Thyroid gland (tissue), 4 donors: ENCODE results near the gene EID1. TPM values are rescaled to one million over a fixed set of nuclear protein-coding genes. Genes with fewer than 3 reads are reported as not detected.
"Not testable (repeated sequence)": the region's sequence is repeated elsewhere in the genome, so short reads cannot be mapped to it uniquely, and the experiment has no call there.

Experiments used
- DNase-seq, 2 donors: peaks; one replicate each; pipeline ENCODE4 v3.0.0-alpha.2; 2019
- H3K27ac ChIP-seq, 3 donors: fragments of 200-600 bp; sonication (generic); 1 replicate in 2 of 3; 2 replicates in 1 of 3; pipeline ENCODE4 v1.5.1; 2016 to 2019; ENCODE audit warnings: mild to moderate bottlenecking in 1 of 3, moderate library complexity in 1 of 3
- H3K27me3 ChIP-seq: fragments of 200-600 bp; sonication (generic); one replicate; pipeline ENCODE4 v1.5.1; 2019
- H3K36me3 ChIP-seq, 2 donors: fragments of 200-600 bp; sonication (generic); one replicate each; pipeline ENCODE4 v1.5.1; 2016 to 2019
- H3K4me1 ChIP-seq, 2 donors: fragments of 200-600 bp; sonication (generic); one replicate each; pipeline ENCODE4 v1.5.1; 2017 to 2019
- H3K4me3 ChIP-seq, 3 donors: fragments of 200-600 bp; sonication (generic); replicated peaks in 1 of 3; 1 replicate in 2 of 3; 2 replicates in 1 of 3; pipeline ENCODE4 v1.5.1; 2016; ENCODE audit warnings: mild to moderate bottlenecking in 1 of 3
- H3K9me3 ChIP-seq: fragments of 200-600 bp; sonication (generic); one replicate; pipeline ENCODE4 v1.5.1; 2017
- CTCF ChIP-seq, 6 experiments: fragments of 200-600 bp in 3 of 6; fragments of 450-650 bp in 3 of 6; sonication (generic) in 3 of 6; IDR thresholded peaks; one replicate each; pipeline ENCODE4 v1.5.1; 2016 to 2019; ENCODE audit warnings: antibody characterized with exemption in 6 of 6, mild to moderate bottlenecking in 2 of 6, inconsistent platforms in 1 of 6, moderate library complexity in 1 of 6
- POLR2A ChIP-seq, 2 donors: fragments of 450-650 bp; IDR thresholded peaks; one replicate each; pipeline ENCODE4 v1.6.1; 2017; ENCODE audit warnings: antibody characterized with exemption in 2 of 2, mild to moderate bottlenecking in 2 of 2, moderate library complexity in 1 of 2
- WGBS, 2 donors: methylation state at CpG; one replicate each; pipeline ENCODE4 v1.1.5; 2017; 5-methylcytosine and 5-hydroxymethylcytosine counted together
- intact Hi-C: fragments of 100-400 bp; cut with DNase I; formaldehyde crosslinking; loops from one replicate; pipeline ENCODE4 v1.15.1; 2023
- total RNA-seq, 4 donors: library from RNA; depleted of rRNA; stranded (reverse); fragments of >200 nt; gene quantifications; one replicate each; pipeline ENCODE4 v1.2.3, GENCODE V29; 2016

The EID1 gene
- total RNA-seq, 4 donors from 2014 or later: 213 to 305 (median 273) TPM

- Histone ChIP-seq H3K9me3 (no peaks in the 10 kb centered on the region), H3K4me3 (no peak overlapping the region), H3K27me3 (no peaks in the 10 kb centered on the region), H3K4me1 (no peaks in the 10 kb centered on the region), H3K27ac (no peak overlapping the region), H3K36me3 (no peaks in the 10 kb centered on the region)
- DNase-seq: no peak
- intact Hi-C loops: no loop called here
- 95 to 99% methylated on average over 4 of the region's 4 CpGs for WGBS, 2 donors
- TF ChIP-seq POLR2A (IDR thresholded peaks at IDR 0.05) (no peak), CTCF (IDR thresholded peaks at IDR 0.05) (no peak)
Observed at GRCh38 chr15:48904758-48905157, 26.8 kb downstream of the EID1 start.

GRCh38 chr15:48905216-48905615 is 27.3 kb downstream of the EID1 start:
- DNase-seq: no peak
- TF ChIP-seq POLR2A (IDR thresholded peaks at IDR 0.05) (no peak), CTCF (IDR thresholded peaks at IDR 0.05) (no peak)
- Histone ChIP-seq H3K4me1 (no peaks in the 10 kb centered on the region), H3K9me3 (no peaks in the 10 kb centered on the region), H3K36me3 (no peaks in the 10 kb centered on the region), H3K27ac (no peak overlapping the region), H3K27me3 (no peaks in the 10 kb centered on the region), H3K4me3 (no peak overlapping the region)
- intact Hi-C loops: no loop called here

GRCh38 chr15:48905847-48906246 is 27.9 kb downstream of the EID1 start:
- TF ChIP-seq POLR2A (IDR thresholded peaks at IDR 0.05) (no peak), CTCF (IDR thresholded peaks at IDR 0.05) (no peak)
- Histone ChIP-seq H3K27me3 (no peaks in the 10 kb centered on the region), H3K9me3 (no peaks in the 10 kb centered on the region), H3K4me1 (no peaks in the 10 kb centered on the region), H3K36me3 (no peaks in the 10 kb centered on the region), H3K27ac (no peak overlapping the region), H3K4me3 (no peak overlapping the region)
- intact Hi-C loops: no loop called here
- 74 to 88% methylated on average over 1 of the region's 1 CpG for WGBS, 2 donors
- DNase-seq: no peak

GRCh38 chr15:48909313-48909712 is 31.4 kb downstream of the EID1 start:
- intact Hi-C loops, H3K27ac ChIP-seq, H3K4me1 ChIP-seq, DNase-seq, H3K9me3 ChIP-seq, H3K36me3 ChIP-seq, H3K4me3 ChIP-seq, H3K27me3 ChIP-seq: not testable (repeated sequence)
- 76 to 85% methylated on average over 2 of the region's 2 CpGs for WGBS, 2 donors

- H3K4me3 ChIP-seq, H3K27ac ChIP-seq, H3K27me3 ChIP-seq, H3K4me1 ChIP-seq, DNase-seq, intact Hi-C loops, H3K9me3 ChIP-seq, H3K36me3 ChIP-seq: not testable (repeated sequence)
- 89% methylated on average over 2 of the region's 2 CpGs for WGBS, 2 donors
Observed at GRCh38 chr15:48910554-48910953, 32.6 kb downstream of the EID1 start.

- Histone ChIP-seq H3K9me3 (no peaks in the 10 kb centered on the region), H3K36me3 (no peaks in the 10 kb centered on the region), H3K27me3 (no peaks in the 10 kb centered on the region), H3K4me1 (no peaks in the 10 kb centered on the region), H3K27ac (no peak overlapping the region), H3K4me3 (no peak overlapping the region)
- DNase-seq: no peak
- TF ChIP-seq CTCF (IDR thresholded peaks at IDR 0.05) (no peak), POLR2A (IDR thresholded peaks at IDR 0.05) (no peak)
- intact Hi-C loops: no loop called here
- 93 to 97% methylated on average over 4 of the region's 4 CpGs for WGBS, 2 donors
Observed at GRCh38 chr15:48913141-48913540, 35.2 kb downstream of the EID1 start.
